ENCODE measurements around the gene TIRAP.
"Not testable (repeated sequence)": the region's sequence is repeated elsewhere in the genome, so short reads cannot be mapped to it uniquely, and the experiment has no call there.

TIRAP gene

GRCh38 chr11:126282736-126283591 lies at the start of gene TIRAP:
TSS of gene TIRAP (plus strand) at chr11:126283093. CDS start at chr11:126290895, 7,802 bp downstream.
- DNase-seq, result peak; percentile 28

- no peak for DNase-seq
These were observed 49.5 kb upstream of the TIRAP start for GRCh38 chr11:126233391-126233790.

GRCh38 chr11:126246636-126247035 lies 36.3 kb upstream of the TIRAP start:
- DNase-seq, result no peak

- DNase-seq, result no peak
These were observed 29.6 kb upstream of the TIRAP start for GRCh38 chr11:126253265-126253664.

- no peak for DNase-seq
These were observed 28.1 kb upstream of the TIRAP start for GRCh38 chr11:126254819-126255218.

- DNase-seq, result not testable (repeated sequence)
These were observed 27.4 kb upstream of the TIRAP start for GRCh38 chr11:126255507-126255906.

- DNase-seq, result no peak
These were observed 26.7 kb upstream of the TIRAP start for GRCh38 chr11:126256216-126256615.

- no peak for DNase-seq
These were observed 25.7 kb upstream of the TIRAP start for GRCh38 chr11:126257144-126257543.

GRCh38 chr11:126257764-126258163 lies 25.1 kb upstream of the TIRAP start:
- DNase-seq, result no peak

GRCh38 chr11:126262216-126262615 lies 20.7 kb upstream of the TIRAP start:
- DNase-seq, result no peak

GRCh38 chr11:126263489-126263888 lies 19.4 kb upstream of the TIRAP start:
- no peak for DNase-seq

GRCh38 chr11:126265811-126266210 lies 17.1 kb upstream of the TIRAP start:
- no peak for DNase-seq

- DNase-seq, result no peak
These were observed 15.2 kb upstream of the TIRAP start for GRCh38 chr11:126267650-126268049.

- no peak for DNase-seq
These were observed 14.6 kb upstream of the TIRAP start for GRCh38 chr11:126268361-126268707.

- DNase-seq, result peak; percentile 99
These were observed 13.9 kb upstream of the TIRAP start, which contains the start of the genes FOXRED1 and SRPRA for GRCh38 chr11:126268708-126269579. TSS of gene FOXRED1 (plus strand) at chr11:126269154. CDS start at chr11:126269207, 53 bp downstream. TSS of gene SRPRA (minus strand) at chr11:126268895. CDS start at chr11:126268804, 91 bp downstream.

- no peak for DNase-seq
These were observed 5.6 kb upstream of the TIRAP start for GRCh38 chr11:126277322-126277721.

- DNase-seq, result no peak
These were observed 5.1 kb upstream of the TIRAP start for GRCh38 chr11:126277780-126278179.

GRCh38 chr11:126279191-126279590 lies 3.7 kb upstream of the TIRAP start:
- no peak for DNase-seq

- no peak for DNase-seq
These were observed 2.3 kb upstream of the TIRAP start for GRCh38 chr11:126280595-126280994.

GRCh38 chr11:126281245-126281644 lies 1.6 kb upstream of the TIRAP start:
- DNase-seq, result no peak

GRCh38 chr11:126281666-126282175 lies 1.2 kb upstream of the TIRAP start:
- no peak for DNase-seq

- DNase-seq, result no peak
These were observed 545 bp upstream of the TIRAP start for GRCh38 chr11:126282361-126282735.

GRCh38 chr11:126284829-126285228 lies 1.9 kb downstream of the TIRAP start:
- DNase-seq, result peak; percentile 84

GRCh38 chr11:126288237-126288636 lies 5.3 kb downstream of the TIRAP start:
- no peak for DNase-seq

All from activated T-cell treated with anti-CD3 and anti-CD28 coated beads for 4 hours (primary cell).